SK-N-SH (cell line): ENCODE measurements around the gene LY6G5C. TPM values are rescaled to one million over a fixed set of nuclear protein-coding genes. Genes with fewer than 3 reads are reported as not detected.

Source experiments
- CTCF ChIA-PET: fragments of 300-600, 350-600 bp; formaldehyde crosslinking; extraction: SDS; loops from one replicate; lab custom pipeline; 2021; lab: Yijun Ruan, JAX
- POLR2A ChIA-PET: fragments of 350-600 bp; sonication (Branson Sonifier 250); formaldehyde crosslinking; extraction: SDS; loops from one replicate; lab custom pipeline; 2020; ENCODE audit warnings: antibody characterized with exemption, inconsistent platforms; lab: Yijun Ruan, JAX
- DNase-seq: peaks from one replicate; pipeline ENCODE4 v3.0.0; 2012
- H2AFZ ChIP-seq: fragments of 200-600 bp; sonication (generic); 2 replicates; pipeline ENCODE4 v1.8.1; 2016; ENCODE audit warnings: antibody characterized with exemption, mild to moderate bottlenecking, low read depth
- H3F3A ChIP-seq: fragments of 200-600 bp; sonication (generic); replicated peaks from 2 replicates; pipeline ENCODE3; 2016; ENCODE audit warnings: antibody characterized with exemption, mild to moderate bottlenecking; ENCODE audit not compliant: insufficient read depth
- H3K27ac ChIP-seq, 2 experiments: fragments of 200-500 bp in 1 of 2; fragments of 200-600 bp in 1 of 2; sonication (Bioruptor generic) in 1 of 2; sonication (generic), shearing (Covaris generic) in 1 of 2; 2 replicates each; pipeline versions ENCODE4 v1.5.1 to v1.6.1; 2014 to 2016; ENCODE audit warnings: low read depth in 2 of 2, inconsistent platforms in 1 of 2, low read length in 1 of 2, mild to moderate bottlenecking in 1 of 2, mixed read lengths in 1 of 2
- H3K27me3 ChIP-seq: fragments of 200-600 bp; sonication (generic), shearing (Covaris generic); 2 replicates; pipeline ENCODE4 v1.6.1; 2016; ENCODE audit warnings: mixed run types; ENCODE audit not compliant: insufficient read depth
- H3K36me3 ChIP-seq, 2 experiments: fragments of 200-500 bp in 1 of 2; fragments of 200-600 bp in 1 of 2; sonication (Bioruptor generic) in 1 of 2; sonication (generic) in 1 of 2; replicated peaks in 1 of 2; 2 replicates each; pipeline versions ENCODE3 to v1.5.1; 2014 to 2016; ENCODE audit warnings: low read length in 1 of 2, mild to moderate bottlenecking in 1 of 2; ENCODE audit not compliant: insufficient read depth in 2 of 2, control insufficient read depth in 1 of 2
- H3K4me1 ChIP-seq, 2 experiments: fragments of 200-500 bp in 1 of 2; fragments of 200-600 bp in 1 of 2; sonication (Bioruptor generic) in 1 of 2; sonication (generic), shearing (Covaris generic) in 1 of 2; 2 replicates each; pipeline versions ENCODE4 v1.5.1 to v1.6.1; 2014 to 2016; ENCODE audit warnings: low read depth in 1 of 2, low read length in 1 of 2, mixed run types in 1 of 2; ENCODE audit not compliant: insufficient read depth in 2 of 2, control insufficient read depth in 1 of 2
- H3K4me2 ChIP-seq: fragments of 200-600 bp; sonication (generic), shearing (Covaris generic); 2 replicates; pipeline ENCODE4 v1.6.1; 2017; ENCODE audit warnings: mixed run types
- H3K4me3 ChIP-seq, 2 experiments: fragments of 200-500 bp in 1 of 2; fragments of 200-600 bp in 1 of 2; sonication (Bioruptor generic) in 1 of 2; sonication (generic), shearing (Covaris generic) in 1 of 2; 2 replicates each; pipeline versions ENCODE4 v1.5.1 to v1.8.1; 2014 to 2016; ENCODE audit warnings: low read depth in 2 of 2, inconsistent platforms in 1 of 2, low read length in 1 of 2, mild to moderate bottlenecking in 1 of 2, mixed read lengths in 1 of 2, moderate library complexity in 1 of 2
- H3K79me2 ChIP-seq: fragments of 200-600 bp; sonication (generic); 2 replicates; pipeline ENCODE4 v1.8.1; 2017; ENCODE audit warnings: mild to moderate bottlenecking; ENCODE audit not compliant: insufficient read depth
- H3K9ac ChIP-seq: fragments of 200-600 bp; sonication (generic); 2 replicates; pipeline ENCODE4 v1.6.1; 2017; ENCODE audit warnings: mixed run types
- H3K9me2 ChIP-seq: fragments of 200-600 bp; sonication (generic); 2 replicates; pipeline ENCODE4 v1.6.1; 2017; ENCODE audit warnings: mixed run types
- H3K9me3 ChIP-seq: fragments of 200-600 bp; sonication (generic); 2 replicates; pipeline ENCODE4 v1.6.1; 2017; ENCODE audit warnings: mixed run types, mild to moderate bottlenecking, moderate library complexity
- H4K20me1 ChIP-seq: fragments of 200-600 bp; sonication (generic); 2 replicates; pipeline ENCODE4 v1.6.1; 2017; ENCODE audit warnings: mild to moderate bottlenecking, mixed run types; ENCODE audit not compliant: insufficient read depth
- CHD2 ChIP-seq: fragments of 150-350 bp; IDR thresholded peaks from 2 replicates; pipeline ENCODE4 v1.6.1; 2018; ENCODE audit warnings: low read length; ENCODE audit not compliant: partially characterized antibody
- ELF1 ChIP-seq: IDR thresholded peaks from 2 replicates; pipeline ENCODE4 v1.4.0; 2012
- EP300 ChIP-seq, 2 experiments: IDR thresholded peaks; 2 replicates each; pipeline versions ENCODE4 v1.4.0 to v1.6.1; 2012; ENCODE audit warnings: borderline replicate concordance in 1 of 2, low read depth in 1 of 2, low read length in 1 of 2
- EZH2phosphoT487 ChIP-seq: fragments of 200-600 bp; sonication (generic); IDR thresholded peaks from 2 replicates; pipeline ENCODE4 v1.6.1; 2017; ENCODE audit warnings: low read depth, mixed run types, mild to moderate bottlenecking, antibody characterized with exemption, moderate library complexity, borderline replicate concordance
- FOSL2 ChIP-seq: IDR thresholded peaks from 2 replicates; pipeline ENCODE4 v1.4.0; 2012; ENCODE audit warnings: low read depth, mild to moderate bottlenecking, moderate library complexity, borderline replicate concordance
- GABPA ChIP-seq: IDR thresholded peaks from 2 replicates; pipeline ENCODE4 v1.4.0; 2012; ENCODE audit warnings: low read depth, mild to moderate bottlenecking
- GATA2 ChIP-seq: sonication (generic); formaldehyde crosslinking; IDR thresholded peaks from 2 replicates; pipeline ENCODE4 v1.5.0; 2020; ENCODE audit warnings: mild to moderate bottlenecking, missing genetic modification reagents
- JUND ChIP-seq: IDR thresholded peaks from 2 replicates; pipeline ENCODE4 v1.4.0; 2012
- MAX ChIP-seq: IDR thresholded peaks from 2 replicates; pipeline ENCODE4 v1.4.0; 2012; ENCODE audit warnings: low read depth
- MEF2A ChIP-seq: IDR thresholded peaks from 2 replicates; pipeline ENCODE4 v1.4.0; 2012; ENCODE audit warnings: low read depth, borderline replicate concordance
- RCOR1 ChIP-seq: fragments of 150-350 bp; IDR thresholded peaks from 2 replicates; pipeline ENCODE4 v1.6.1; 2017; ENCODE audit warnings: antibody characterized with exemption, low read length
- RXRA ChIP-seq: IDR thresholded peaks from 2 replicates; pipeline ENCODE4 v1.4.0; 2012; ENCODE audit warnings: low read depth, mild to moderate bottlenecking, borderline replicate concordance
- TCF12 ChIP-seq: IDR thresholded peaks from 2 replicates; pipeline ENCODE4 v1.4.0; 2012
- TEAD4 ChIP-seq: IDR thresholded peaks from 2 replicates; pipeline ENCODE4 v1.4.0; 2012; ENCODE audit warnings: mild to moderate bottlenecking, borderline replicate concordance; ENCODE audit not compliant: insufficient read depth
- USF1 ChIP-seq: IDR thresholded peaks from 2 replicates; pipeline ENCODE4 v1.4.0; 2012; ENCODE audit warnings: low read depth, borderline replicate concordance
- YY1 ChIP-seq: IDR thresholded peaks from 2 replicates; pipeline ENCODE4 v1.4.0; 2012; ENCODE audit warnings: low read depth, mild to moderate bottlenecking
- WGBS: methylation state at CpG from one replicate; pipeline ENCODE4 v1.1.6; 2017; ENCODE audit warnings: low lambda C conversion rate; 5-methylcytosine and 5-hydroxymethylcytosine counted together
- polyA plus RNA-seq, 3 experiments: library from polyadenylated mRNA; depleted of rRNA; stranded (reverse); fragments of >200 nt; gene quantifications; 2 replicates each; pipeline ENCODE4 v1.2.3, GENCODE V29; 2012

LY6G5C gene
- polyA plus RNA-seq, 1 of the 3 experiments (the other 2 are of a cell fraction) = 1.1 TPM

- Histone ChIP-seq H3K4me2 (no peak within 1 kb of the TSS), H3K4me3 (no peak within 1 kb of the TSS), H3K9ac (no peak within 1 kb of the TSS), H4K20me1 (no peaks in the 10 kb centered on the region), H3K79me2 (peaks cover 2% of the 10 kb centered on the region; the same call in 1 of the 2 replicates), H3K27me3 (no peaks in the 10 kb centered on the region), H3K36me3 (peaks cover 20 to 26% of the 10 kb centered on the region in 2 experiments), H3K9me2 (no peaks in the 10 kb centered on the region), H3K9me3 (no peaks in the 10 kb centered on the region), H3F3A (no peaks in the 10 kb centered on the region), H3K4me1 (peaks cover 0 to 1% of the 10 kb centered on the region in 2 experiments; a peak in 1 of 4 replicates), H2AFZ (no peak within 1 kb of the TSS), H3K27ac (no peak within 1 kb of the TSS)
- POLR2A ChIA-PET = no interaction called here
- CTCF ChIA-PET = interaction anchor here (0.9 to 1.6 kb wide), 4 partner anchors 9 to 72 kb away, joined by 3 to 4 read pairs (median 4); partner anchors contain the start of gene VARS1
- WGBS = 89% methylated on average over 43 of the region's 46 CpGs
- no peak for DNase-seq
- TF ChIP-seq TEAD4 (no peak), FOSL2 (no peak), RCOR1 (no peak), GATA2 (no peak), MAX (no peak), ELF1 (no peak), EP300 (IDR thresholded peaks at IDR 0.05; ENCODE audit: borderline replicate concordance in 1 of 2, low read depth in 1 of 2, low read length in 1 of 2) (no peak), RXRA (no peak), TCF12 (no peak), YY1 (no peak), CHD2 (no peak), USF1 (no peak), JUND (no peak)
Observed at GRCh38 chr6:31723245-31723979, 42.5 kb upstream of the LY6G5C start, which contains the start of gene MPIG6B. Gene MPIG6B (plus strand): TSS chr6:31723373. CDS start chr6:31723384, 11 bp downstream.

DNA sequence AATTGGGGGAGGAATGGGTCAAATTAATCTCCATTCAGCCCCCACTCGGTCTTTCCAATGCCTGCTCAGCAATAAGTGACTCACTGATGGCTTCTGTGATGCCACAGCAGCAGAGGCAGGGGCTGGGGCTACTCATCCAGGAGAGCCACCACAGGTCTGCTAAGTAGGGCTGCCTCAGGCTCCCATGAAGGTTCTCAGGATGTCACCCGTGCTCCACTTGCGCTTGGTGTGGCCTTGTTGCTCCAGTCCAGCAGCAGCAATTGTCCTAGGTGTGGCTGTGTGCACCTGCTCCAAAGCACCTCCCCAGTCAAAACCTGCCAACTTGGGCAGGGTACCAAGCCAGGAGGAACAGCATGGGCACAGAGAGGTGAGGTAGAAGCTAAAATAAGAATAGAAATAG is 41.3 kb upstream of the LY6G5C start:
- no peaks in the 10 kb centered on the region for H3K4me1 ChIP-seq
- no peaks in the 10 kb centered on the region for H3K27me3 ChIP-seq
- no peaks in the 10 kb centered on the region for H3K9me3 ChIP-seq
- no peak for TF ChIP-seq FOSL2
- TF ChIP-seq EZH2phosphoT487 = no peak
- TF ChIP-seq MEF2A = no peak
- TF ChIP-seq GABPA = no peak
- DNase-seq = no peak
- no peaks in the 10 kb centered on the region for H3K9me2 ChIP-seq
- 74% methylated on average over 3 of the region's 3 CpGs for WGBS
- no peak overlapping the region for H3K4me2 ChIP-seq
- ChIA-PET CTCF (interaction anchor here (1.0 kb wide), 1 partner anchor 69 kb away, joined by 5 read pairs; no protein-coding TSS in a partner anchor), POLR2A (no interaction called here)
- H3F3A ChIP-seq = no peaks in the 10 kb centered on the region
- H3K36me3 ChIP-seq = peaks cover 9 to 16% of the 10 kb centered on the region in 2 experiments
- H3K79me2 ChIP-seq = no peaks in the 10 kb centered on the region
- no peak overlapping the region for H3K4me3 ChIP-seq
- no peak overlapping the region for H3K9ac ChIP-seq
- no peak overlapping the region for H3K27ac ChIP-seq
- no peaks in the 10 kb centered on the region for H4K20me1 ChIP-seq
- H2AFZ ChIP-seq = no peak overlapping the region
